Measurements from ENCODE around the gene SELENOM.
"Not testable (repeated sequence)": the region's sequence is repeated elsewhere in the genome, so short reads cannot be mapped to it uniquely, and the experiment has no call there.

Gene SELENOM

DNA sequence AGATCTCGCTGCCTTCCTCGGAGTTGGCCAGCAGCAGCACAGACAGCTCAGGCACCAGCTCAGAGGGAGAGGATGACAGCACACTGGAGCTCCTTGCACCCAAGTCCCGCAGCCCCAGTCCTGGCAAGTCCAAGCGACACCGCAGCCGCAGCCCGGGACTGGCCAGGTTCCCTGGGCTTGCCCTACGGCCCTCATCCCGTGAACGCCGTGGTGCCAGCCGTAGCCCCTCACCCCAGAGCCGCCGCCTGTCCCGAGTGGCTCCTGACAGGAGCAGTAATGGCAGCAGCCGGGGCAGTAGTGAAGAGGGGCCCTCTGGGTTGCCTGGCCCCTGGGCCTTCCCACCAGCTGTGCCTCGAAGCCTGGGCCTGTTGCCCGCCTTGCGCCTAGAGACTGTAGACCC, 26.5 kb upstream of the SELENOM start:
- in situ Hi-C loops (cut with MboI; ENCODE audit: low sequenced_read_pairs) = no loop called here

DNA sequence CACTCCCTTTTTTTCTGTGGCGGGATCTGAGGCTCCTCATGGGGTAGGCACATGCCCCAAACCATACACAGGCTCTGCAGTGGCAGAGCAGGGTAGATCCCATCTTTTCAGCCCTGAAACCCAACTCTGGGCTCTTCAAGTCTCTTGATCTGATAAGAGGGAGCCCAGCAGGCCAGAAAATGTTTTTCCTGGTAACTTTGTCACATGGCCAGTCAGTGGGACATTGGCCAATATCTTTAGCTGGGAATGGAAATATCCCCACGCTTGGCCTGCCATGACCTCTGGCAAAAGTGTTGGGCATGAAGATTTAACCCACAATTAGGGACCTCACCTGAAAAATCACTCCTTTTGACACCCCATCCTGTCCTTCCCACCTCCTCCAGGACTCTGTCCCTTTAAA, 23.5 kb upstream of the SELENOM start:
- in situ Hi-C loops (cut with MboI; ENCODE audit: low sequenced_read_pairs) = no loop called here

DNA sequence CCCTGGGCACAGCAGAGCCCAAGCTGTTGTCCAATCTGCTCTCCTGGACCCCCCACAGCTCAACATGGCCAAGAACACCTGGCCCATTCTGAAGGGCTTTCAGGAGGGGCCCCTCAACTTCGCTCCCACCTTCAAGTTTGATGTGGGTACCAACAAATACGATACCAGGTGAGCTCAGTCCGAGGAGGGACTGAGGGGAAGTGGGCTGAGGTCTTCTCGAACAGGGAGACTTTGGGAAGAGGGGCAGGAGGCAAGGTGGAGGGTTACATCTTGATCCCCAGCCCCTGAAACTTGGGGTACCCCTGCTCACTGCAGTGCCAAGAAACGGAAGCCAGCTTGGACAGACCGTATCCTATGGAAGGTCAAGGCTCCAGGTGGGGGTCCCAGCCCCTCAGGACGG, 20.8 kb upstream of the SELENOM start:
- in situ Hi-C loops (cut with MboI; ENCODE audit: low sequenced_read_pairs) = no loop called here

DNA sequence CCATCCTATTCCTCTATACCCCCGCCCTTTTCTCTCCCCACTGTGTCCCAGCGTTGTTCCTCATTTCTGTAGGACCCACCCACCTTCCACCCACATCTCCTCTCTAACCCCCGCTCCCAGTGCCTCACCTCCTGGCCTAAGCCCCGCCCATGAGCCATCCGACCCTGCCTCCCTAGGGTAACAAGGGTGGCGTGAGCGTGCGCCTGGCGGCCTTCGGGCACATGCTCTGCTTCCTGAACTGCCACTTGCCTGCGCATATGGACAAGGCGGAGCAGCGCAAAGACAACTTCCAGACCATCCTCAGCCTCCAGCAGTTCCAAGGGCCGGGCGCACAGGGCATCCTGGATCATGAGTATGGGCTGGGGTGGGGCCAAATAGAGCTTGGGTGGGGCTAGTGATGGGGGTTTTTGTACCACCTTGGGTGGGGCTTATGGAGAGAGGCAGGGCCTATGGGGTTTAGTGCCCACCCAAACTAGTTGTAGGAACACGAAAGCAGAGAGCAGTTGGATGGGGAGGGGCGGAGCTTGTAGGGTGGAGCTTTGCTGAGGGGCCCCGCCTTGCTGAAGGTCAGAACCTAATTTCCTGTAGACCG, 19.9 kb upstream of the SELENOM start:
- in situ Hi-C loops (cut with MboI; ENCODE audit: low sequenced_read_pairs) = no loop called here

DNA sequence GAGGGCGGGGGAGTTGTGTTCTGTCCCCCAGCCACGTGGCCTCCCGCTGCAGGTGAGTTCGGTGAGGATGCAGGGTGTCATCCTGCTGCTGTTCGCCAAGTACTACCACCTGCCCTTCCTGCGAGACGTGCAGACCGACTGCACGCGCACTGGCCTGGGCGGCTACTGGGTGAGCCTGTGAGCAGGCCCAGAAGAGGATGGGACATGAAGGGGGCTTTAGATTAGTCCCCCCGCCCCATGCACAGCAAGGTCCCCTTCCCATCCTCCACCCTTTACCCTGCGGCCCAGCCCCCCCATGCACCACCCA, 19.5 kb upstream of the SELENOM start:
- in situ Hi-C loops (cut with MboI; ENCODE audit: low sequenced_read_pairs) = no loop called here

DNA sequence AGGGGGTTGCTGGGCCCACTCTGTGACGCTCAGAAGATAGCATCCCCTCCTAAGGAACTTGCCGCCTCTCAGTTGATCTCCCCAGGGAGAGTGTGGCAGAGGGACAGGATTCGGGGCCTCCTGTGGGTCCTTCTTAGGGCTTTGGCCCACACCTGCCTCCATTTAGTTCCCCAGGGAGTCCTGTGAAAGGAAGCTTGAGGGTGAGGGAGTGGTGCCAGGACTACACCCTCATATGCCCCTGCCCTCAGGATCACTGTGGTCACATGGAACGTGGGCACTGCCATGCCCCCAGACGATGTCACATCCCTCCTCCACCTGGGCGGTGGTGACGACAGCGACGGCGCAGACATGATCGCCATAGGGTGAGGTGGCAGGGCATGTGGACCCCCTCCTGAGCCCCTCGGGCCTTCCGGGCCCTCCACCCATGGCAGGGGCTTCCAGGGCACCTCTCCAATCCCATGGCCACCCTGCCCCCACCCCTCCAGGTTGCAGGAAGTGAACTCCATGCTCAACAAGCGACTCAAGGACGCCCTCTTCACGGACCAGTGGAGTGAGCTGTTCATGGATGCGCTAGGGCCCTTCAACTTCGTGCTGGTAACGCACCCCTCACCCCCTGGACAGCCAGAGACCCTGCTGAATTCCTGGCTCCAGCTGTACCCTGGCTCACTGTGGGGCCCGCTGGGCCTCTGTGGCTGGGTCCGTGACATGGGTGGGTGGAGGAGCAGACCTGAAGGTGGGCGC, 18.9 kb upstream of the SELENOM start:
- in situ Hi-C loops (cut with MboI; ENCODE audit: low sequenced_read_pairs) = no loop called here

DNA sequence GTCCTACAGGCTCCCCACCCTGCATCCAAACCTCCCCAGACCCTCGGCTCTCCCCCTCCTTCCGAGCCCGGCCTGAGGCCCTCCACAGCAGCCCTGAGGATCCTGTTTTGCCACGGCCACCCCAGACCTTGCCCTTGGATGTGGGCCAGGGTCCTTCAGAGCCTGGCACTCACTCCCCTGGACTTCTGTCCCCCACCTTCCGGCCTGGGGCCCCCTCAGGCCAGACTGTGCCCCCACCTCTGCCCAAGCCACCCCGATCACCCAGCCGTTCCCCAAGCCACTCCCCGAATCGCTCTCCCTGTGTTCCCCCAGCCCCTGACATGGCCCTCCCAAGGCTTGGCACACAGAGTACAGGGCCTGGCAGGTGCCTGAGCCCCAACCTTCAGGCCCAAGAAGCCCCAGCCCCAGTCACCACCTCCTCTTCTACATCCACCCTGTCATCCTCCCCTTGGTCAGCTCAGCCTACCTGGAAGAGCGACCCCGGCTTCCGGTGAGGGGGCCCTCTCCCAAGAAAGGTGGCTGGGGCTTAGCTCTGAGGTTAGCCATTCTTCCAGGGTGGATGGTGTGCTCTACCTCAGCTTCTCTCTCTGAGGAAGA, 18.3 kb upstream of the SELENOM start:
- in situ Hi-C loops (cut with MboI; ENCODE audit: low sequenced_read_pairs) = no loop called here

DNA sequence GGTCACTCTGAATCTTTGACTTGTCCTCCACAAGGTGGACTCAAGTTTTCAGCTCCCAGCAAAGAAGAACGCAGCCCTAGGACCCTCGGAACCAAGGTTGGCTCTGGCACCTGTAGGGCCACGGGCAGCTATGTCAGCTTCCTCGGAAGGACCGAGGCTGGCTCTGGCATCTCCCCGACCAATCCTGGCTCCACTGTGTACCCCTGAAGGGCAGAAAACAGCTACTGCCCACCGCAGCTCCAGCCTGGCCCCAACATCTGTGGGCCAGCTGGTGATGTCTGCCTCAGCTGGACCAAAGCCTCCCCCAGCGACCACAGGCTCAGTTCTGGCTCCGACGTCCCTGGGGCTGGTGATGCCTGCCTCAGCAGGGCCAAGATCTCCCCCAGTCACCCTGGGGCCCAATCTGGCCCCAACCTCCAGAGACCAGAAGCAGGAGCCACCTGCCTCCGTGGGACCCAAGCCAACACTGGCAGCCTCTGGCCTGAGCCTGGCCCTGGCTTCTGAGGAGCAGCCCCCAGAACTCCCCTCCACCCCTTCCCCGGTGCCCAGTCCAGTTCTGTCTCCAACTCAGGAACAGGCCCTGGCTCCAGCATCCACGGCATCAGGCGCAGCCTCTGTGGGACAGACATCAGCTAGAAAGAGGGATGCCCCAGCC, 17.6 kb upstream of the SELENOM start:
- in situ Hi-C loops (cut with MboI; ENCODE audit: low sequenced_read_pairs) = no loop called here

DNA sequence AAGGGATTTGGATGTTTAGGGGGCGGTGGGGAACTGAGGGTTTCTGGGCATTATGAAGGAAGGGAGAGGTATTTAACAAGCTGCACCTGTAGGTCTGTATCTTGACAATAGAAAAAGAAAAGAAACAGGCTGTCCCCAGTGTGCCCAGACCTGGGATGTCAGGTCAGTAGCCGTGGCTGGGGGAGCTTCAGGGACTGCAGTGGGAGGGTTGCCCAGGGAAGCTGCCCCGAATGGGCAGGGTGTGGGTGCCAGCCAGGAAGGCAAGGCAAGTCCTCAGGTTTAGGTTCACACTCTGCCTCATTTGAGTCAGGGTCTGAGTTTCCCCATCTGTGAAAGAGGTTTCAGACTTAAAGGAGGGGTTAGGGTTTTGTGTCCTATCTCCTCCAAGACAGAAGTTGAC, 16.9 kb upstream of the SELENOM start:
- in situ Hi-C loops (cut with MboI; ENCODE audit: low sequenced_read_pairs) = no loop called here

DNA sequence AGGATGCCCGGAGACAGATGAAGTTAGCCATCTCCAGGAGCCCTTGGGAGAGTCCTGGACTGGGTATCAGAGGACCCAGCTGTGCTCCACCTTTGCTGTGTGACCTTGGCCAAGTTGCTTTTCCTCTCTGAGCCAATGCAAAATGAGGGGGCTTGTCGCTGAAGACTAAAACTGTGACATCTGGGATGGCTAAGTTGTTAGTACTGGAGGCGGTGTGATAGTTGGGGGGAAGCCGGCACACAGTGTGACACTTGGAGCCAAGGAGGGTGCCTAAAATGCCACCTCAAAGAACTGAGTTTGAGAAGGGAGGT, 15.9 kb upstream of the SELENOM start:
- in situ Hi-C loops (cut with MboI; ENCODE audit: low sequenced_read_pairs) = no loop called here

DNA sequence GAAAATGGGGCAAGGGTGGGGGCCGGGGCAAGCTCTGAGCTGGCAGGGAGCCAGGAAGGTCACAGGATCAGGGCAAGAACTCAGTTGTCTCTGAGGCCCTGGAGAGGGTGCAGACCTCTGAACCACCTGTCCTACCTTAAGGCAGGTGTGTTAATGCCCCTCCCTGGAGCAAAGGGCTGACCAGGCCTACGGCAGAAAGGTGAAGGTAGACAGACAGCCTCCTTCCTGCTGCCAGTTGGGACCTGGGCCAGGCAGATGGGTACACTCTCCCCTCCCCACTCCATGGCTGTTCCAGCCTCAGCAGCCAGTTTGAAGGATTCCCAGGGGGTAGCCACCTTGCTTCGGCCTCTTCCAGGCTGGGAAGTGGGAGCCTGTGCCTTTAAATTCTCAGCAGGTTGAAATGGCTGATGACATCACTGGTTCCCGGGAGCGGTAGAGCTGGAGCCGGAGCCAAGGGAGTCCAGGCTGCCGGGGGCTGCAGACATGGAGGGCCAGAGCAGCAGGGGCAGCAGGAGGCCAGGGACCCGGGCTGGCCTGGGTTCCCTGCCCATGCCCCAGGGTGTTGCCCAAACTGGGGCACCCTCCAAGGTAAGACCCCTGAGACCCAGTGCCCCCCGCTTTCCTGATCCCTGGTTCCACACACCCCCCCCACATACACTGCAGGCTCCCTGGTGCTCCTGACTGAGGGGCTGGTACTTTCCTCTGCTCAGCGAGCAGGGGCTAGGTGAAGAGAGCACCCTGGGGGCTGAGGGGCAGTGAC, 15.3 kb upstream of the SELENOM start, which contains the start of gene INPP5J:
INPP5J (plus strand) TSS at position 435 of the 760 bp plus-strand sequence; CDS start at position 484, 49 bp downstream.
- in situ Hi-C loops (cut with MboI; ENCODE audit: low sequenced_read_pairs) = no loop called here

DNA sequence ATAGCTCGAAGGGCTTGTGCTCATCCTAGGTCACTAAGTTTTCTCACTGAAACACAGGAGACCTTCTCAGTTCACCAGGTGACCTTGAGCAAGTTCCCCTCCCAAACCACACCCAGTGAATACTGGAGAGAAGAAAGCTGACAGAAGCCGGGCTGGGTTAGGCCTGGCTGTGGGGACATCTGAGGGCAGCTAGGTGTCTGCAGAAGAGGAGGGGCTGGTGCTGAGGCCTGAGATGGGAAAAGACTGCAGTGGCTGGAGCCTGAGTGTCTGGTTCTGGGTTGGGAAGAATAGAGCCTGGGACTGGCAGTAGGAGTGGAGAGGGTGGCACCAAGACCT, 14.8 kb upstream of the SELENOM start:
- in situ Hi-C loops (cut with MboI; ENCODE audit: low sequenced_read_pairs) = no loop called here

DNA sequence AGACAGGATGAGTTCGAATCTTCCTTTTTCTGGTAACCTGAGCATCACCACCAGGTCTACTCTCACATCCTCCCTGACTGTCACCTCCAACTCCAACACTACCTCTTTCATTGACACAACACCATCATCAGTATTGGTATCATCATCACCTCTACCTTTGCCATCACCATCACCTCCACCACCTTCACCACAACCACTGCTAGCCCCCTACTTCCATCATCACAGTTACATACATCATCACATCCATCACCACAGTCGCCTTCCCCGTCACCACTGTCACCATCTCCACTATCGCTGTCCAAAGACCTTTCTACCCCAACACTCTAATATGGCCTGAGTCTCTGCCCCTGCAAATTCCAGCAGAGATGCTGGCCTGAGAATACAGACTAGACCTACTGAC, 14.0 kb upstream of the SELENOM start:
- in situ Hi-C loops (cut with MboI; ENCODE audit: low sequenced_read_pairs) = no loop called here

DNA sequence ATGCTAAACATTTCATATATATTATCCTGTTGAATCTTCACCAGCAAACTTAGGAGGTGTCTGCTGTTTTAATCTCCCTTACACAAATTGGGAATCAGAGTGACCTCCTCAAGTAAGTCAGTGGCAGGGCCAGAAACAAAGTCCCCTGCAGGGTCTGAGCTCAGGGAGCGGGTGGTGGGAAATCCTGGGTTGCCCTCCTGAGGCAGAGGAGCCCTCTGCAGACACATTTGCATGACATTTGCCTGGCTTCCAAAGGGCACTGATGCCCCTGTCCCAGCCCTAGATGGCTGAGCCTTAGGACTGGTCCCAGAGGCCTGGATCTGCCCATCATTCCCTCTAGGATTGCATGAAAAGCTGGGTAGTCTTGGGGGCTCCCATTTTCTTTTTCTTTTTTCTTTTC, 13.3 kb upstream of the SELENOM start:
- in situ Hi-C loops (cut with MboI; ENCODE audit: low sequenced_read_pairs) = no loop called here

DNA sequence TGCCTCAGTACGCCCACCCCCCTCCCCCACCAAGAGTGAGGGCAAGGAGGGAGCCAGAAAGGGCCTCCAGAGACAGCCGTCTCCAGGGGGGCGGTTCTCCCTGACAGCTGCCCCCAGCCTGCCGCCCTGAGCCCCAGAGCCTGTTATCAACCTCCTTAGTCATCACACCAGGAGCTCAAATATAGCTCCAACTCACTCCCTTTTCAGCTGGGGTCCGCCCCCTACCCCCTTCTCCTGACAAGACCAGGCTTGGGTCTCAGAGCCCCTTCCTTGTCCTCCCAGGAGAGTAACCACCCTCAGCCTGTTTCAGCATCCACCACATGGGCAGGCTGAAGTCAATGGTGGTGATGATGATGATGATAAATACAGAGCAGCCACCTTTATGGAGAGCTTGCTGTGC, 12.9 kb upstream of the SELENOM start:
- in situ Hi-C loops (cut with MboI; ENCODE audit: low sequenced_read_pairs) = no loop called here

DNA sequence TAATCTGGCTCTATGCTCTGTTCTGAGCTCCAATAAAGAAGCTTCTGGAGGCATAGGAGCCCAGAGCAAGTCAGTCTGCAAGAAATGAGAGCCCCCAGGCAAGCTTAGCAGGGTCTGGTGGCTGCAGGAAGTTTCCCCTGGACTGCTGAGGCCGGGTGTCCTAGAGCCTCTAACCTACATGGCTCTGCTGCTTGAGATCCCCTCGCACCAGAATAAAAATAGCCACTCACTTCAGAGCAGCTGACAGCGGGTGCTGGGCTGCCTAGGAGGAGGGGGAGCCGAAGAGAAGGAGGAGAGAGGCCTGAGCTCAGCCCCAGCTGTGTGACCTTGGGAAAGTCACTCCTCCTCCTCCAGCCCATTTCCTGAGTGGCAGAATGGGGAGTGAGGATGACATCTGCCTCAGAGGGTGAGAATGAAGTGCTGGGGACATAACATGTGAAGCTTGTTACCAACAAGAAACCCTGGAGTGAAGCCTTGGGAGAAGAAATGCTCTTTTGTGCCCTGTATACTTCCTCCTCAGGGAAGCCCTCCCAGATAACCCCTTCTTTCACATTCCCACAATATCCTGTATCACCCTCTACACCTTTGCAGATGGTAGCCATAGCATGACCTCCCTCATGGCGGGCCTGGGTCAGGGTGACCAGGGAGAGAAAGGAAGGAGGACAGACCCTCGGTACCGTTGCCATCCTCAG, 11.8 kb upstream of the SELENOM start:
- in situ Hi-C loops (cut with MboI; ENCODE audit: low sequenced_read_pairs) = no loop called here

DNA sequence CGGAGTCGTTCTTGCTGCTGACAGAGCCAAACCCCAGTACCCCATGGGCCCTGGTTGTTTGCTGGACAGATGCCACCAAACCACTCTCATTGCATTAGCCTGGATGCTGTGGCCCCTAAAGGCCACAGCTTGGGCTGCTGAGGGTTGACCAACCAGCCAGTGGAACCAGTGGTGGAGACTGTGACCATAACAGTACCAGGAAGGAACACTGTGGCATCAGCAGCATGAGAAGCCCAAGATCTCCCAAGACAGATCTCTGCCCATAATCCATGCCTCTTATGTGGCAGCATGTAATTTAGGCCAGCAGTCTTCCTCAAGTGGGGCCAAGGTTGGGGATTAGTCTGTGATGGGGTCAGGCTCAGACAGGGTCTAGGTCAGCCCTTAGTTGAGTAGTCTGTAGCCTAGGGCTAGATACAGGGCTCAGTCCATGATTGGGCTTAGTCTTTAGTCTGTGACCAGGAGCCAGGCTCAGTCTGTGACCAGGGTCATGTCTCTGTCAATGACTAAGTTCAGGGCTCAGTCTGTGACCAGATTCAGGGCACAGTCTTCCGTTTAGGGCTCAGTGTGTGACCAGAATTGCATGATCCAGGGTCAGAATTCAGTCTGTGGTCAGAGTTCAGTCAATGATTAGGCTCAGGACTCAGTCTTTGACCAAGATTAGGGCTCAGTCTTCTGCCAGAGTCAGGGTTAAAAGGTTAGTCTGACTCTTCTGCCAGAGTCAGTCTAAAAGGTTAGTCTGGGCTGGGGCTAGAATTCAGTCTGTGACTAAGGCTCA, 10.9 kb upstream of the SELENOM start:
- in situ Hi-C loops (cut with MboI; ENCODE audit: low sequenced_read_pairs) = no loop called here

DNA sequence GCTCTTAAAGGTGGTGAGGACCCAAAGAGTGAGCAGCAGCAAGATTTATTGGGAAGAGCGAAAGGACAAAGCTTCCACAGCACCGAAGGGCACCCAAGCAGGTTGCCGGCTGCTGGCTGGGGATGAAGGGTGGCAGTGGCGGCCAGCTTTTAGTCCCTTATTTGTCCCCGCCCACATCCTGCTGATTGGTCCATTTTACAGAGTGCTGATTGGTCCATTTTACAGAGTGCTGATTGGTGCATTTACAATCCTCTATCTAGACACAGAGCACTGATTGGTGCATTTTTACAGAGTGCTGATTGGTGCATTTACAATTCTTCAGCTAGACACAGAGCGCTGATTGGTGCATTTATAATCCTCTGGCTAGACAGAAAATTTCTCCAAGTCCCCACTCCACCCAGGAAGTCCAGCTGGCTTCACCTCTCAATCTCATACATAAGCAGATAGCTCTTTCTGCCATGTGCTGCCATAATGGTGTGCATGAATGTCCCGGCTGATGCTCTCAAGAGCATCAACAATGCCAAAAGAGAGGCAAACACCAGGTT, 5.3 kb upstream of the SELENOM start:
- in situ Hi-C loops (cut with MboI; ENCODE audit: low sequenced_read_pairs) = not testable (repeated sequence)

DNA sequence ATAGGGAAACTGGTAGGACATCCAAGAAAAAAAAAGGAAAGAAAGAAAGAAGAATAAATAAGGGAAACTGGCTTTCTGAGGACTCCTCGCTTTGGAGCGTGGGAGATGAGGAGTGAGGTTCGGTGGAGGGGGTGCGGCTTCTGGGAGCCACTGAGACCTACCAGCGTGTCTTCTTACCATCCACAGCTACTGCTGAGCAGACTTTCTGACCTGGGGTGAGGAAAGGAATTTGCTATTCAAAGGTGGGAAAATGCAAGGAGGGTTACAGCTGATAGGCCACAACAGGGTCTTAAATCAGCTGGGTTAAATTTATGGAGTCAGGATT, 488 bp upstream of the SELENOM start:
- in situ Hi-C loops (cut with MboI; ENCODE audit: low sequenced_read_pairs) = no loop called here

DNA sequence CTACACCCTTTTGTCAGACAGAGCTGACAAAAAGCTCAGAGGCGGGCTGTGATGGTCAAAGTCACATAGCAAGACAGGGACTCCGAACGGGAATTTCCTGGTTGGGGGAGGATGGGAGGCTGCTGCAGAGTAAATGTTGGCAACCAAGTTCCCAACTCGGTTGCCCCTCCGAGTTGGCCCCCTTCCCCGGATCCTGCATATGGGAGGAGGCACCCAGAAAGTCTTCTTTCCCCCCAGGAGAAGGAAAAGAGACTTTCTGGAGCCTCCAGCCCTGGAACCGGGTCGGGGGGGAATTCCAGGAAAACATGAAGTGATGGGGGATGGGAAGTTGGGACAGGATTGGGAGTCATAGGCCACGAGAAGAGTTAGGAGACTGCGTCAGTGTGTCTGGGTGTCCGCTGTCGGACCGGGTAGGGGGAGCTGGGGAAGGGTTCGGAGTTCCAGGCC, 614 bp downstream of the SELENOM start:
- in situ Hi-C loops (cut with MboI; ENCODE audit: low sequenced_read_pairs) = no loop called here

All from HL-60/S4 treated with phorbol 12-myristate 13-acetate at 8.2 ng/mL for 4 days and 3 days (cell line).